ENCODE data around the gene THAP7. TPM values are rescaled to one million over a fixed set of nuclear protein-coding genes. Genes with fewer than 3 reads are reported as not detected.

THAP7 gene
- total and polyA plus RNA-seq, 12 donors: 15.7 to 189 (median 48.6) TPM

- DNase-seq: no peak
- Histone ChIP-seq H3K36me3 (replicated peaks in 1 of 2) (peaks cover 0 to 61% of the 10 kb centered on the region in 2 donors), H3K9me3 (replicated peaks in 1 of 3) (no peaks in the 10 kb centered on the region), H3K27me3 (no peaks in the 10 kb centered on the region), H3K4me1 (replicated peaks in 1 of 2) (peaks cover 10 to 17% of the 10 kb centered on the region in 2 donors), H3K4me3 (no peak overlapping the region), H3K27ac (no peak overlapping the region)
- no peak for TF ChIP-seq POLR2A (IDR thresholded peaks at IDR 0.05)
- no peak for TF ChIP-seq CTCF (IDR thresholded peaks at IDR 0.05)
- 95 to 97% (median 96%) methylated on average over 7 to 10 of the region's 10 CpGs; no CpG with 5 or more reads in 1 of the 4 donors for WGBS, 4 donors
- intact Hi-C loops (cut with DNase I): no loop called here
Measured at GRCh38 chr22:20996031-20996410, 5.9 kb downstream of the THAP7 start.

GRCh38 chr22:20995329-20996030, 6.4 kb downstream of the THAP7 start:
- Histone ChIP-seq H3K36me3 (replicated peaks in 1 of 2) (peaks cover 0 to 65% of the 10 kb centered on the region in 2 donors), H3K27me3 (no peaks in the 10 kb centered on the region), H3K4me3 (no peak overlapping the region), H3K27ac (no peak overlapping the region), H3K9me3 (replicated peaks in 1 of 3) (no peaks in the 10 kb centered on the region), H3K4me1 (replicated peaks in 1 of 2) (peaks cover 5 to 11% of the 10 kb centered on the region in 2 donors)
- TF ChIP-seq POLR2A (IDR thresholded peaks at IDR 0.05) (no peak), CTCF (IDR thresholded peaks at IDR 0.05) (no peak)
- WGBS, 4 donors: 90 to 94% (median 93%) methylated on average over 13 to 23 of the region's 23 CpGs
- intact Hi-C loops (cut with DNase I): no loop called here
- DNase-seq: no peak

DNA sequence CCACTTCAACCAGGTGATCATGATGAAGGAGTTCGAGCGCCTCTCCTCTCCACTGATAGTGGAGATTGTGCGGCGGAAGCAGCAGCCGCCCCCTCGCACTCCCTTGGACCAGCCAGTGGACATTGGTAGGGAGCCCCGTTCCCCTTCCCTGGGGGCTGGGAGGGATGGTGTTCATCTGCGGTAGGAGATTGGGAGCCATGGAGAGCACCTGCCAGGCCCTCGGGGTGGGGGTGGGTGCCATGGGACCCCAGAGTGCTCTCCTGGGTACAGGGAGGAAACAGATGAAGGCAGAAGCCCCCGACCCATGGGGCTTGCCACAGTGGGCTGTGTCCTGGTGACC, 7.0 kb downstream of the THAP7 start:
- H3K27ac ChIP-seq: no peak overlapping the region
- no peak for TF ChIP-seq CTCF (IDR thresholded peaks at IDR 0.05)
- no peak for TF ChIP-seq POLR2A (IDR thresholded peaks at IDR 0.05)
- intact Hi-C loops (cut with DNase I): no loop called here
- peaks cover 0 to 65% of the 10 kb centered on the region in 2 donors for H3K36me3 ChIP-seq (replicated peaks in 1 of 2)
- 92 to 100% (median 94%) methylated on average over 1 to 10 of the region's 10 CpGs for WGBS, 4 donors
- no peaks in the 10 kb centered on the region for H3K9me3 ChIP-seq (replicated peaks in 1 of 3)
- DNase-seq: no peak
- no peaks in the 10 kb centered on the region for H3K27me3 ChIP-seq
- H3K4me3 ChIP-seq: no peak overlapping the region
- peaks cover 0 to 5% of the 10 kb centered on the region in 2 donors for H3K4me1 ChIP-seq (replicated peaks in 1 of 2)

DNA sequence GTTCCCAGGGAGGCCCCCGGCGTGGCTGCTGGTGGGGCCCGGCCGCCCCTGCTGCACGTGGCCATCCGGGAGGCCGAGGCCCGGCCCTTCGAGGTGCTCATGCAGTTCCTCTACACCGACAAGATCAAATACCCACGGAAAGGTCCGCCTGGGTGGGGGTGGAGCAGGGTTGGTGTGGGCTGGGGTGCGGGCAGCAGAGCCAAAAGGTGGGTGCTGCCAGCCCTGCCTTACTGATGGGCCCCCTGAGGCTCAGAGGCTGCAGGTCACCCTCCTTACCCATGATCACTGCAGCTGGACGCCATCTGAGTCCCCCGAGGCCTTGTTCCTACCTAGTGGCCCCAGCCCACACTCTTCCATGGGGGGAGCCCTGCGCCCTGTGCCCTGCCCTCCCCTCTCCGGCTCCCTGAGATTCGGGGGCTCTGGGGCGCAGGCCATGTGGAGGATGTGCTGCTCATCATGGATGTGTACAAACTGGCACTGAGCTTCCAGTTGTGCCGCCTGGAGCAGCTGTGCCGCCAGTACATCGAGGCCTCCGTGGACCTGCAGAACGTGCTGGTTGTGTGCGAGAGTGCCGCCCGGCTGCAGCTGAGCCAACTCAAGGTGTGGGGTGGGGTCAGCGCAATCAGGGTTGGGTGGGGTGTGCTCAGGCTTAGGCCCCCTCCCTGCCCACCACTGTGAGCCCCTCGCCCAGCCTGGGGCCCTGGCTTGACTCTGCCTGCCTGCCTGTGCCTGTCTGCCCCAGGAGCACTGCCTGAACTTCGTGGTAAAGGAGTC, 7.6 kb downstream of the THAP7 start:
- Histone ChIP-seq H3K9me3 (replicated peaks in 1 of 3) (no peaks in the 10 kb centered on the region), H3K27ac (no peak overlapping the region), H3K36me3 (replicated peaks in 1 of 2) (peaks cover 0 to 60% of the 10 kb centered on the region in 2 donors), H3K27me3 (no peaks in the 10 kb centered on the region), H3K4me3 (no peak overlapping the region), H3K4me1 (replicated peaks in 1 of 2) (no peaks in the 10 kb centered on the region)
- intact Hi-C loops (cut with DNase I): no loop called here
- 91 to 94% (median 92%) methylated on average over 10 to 30 of the region's 30 CpGs for WGBS, 4 donors
- DNase-seq: no peak
- TF ChIP-seq POLR2A (IDR thresholded peaks at IDR 0.05) (no peak), CTCF (IDR thresholded peaks at IDR 0.05) (no peak)

Data from adrenal gland (tissue), 12 donors.